Spleen (tissue), 11 donors: ENCODE measurements around the gene TMEM236. TPM values are rescaled to one million over a fixed set of nuclear protein-coding genes. Genes with fewer than 3 reads are reported as not detected.

Experiments used
- DNase-seq: peaks from one replicate; pipeline ENCODE4 v3.0.0-alpha.2; 2020
- H3K27ac ChIP-seq, 8 donors: fragments of 200-600 bp; sonication (generic) in 7 of 8; 1 replicate in 4 of 8; 2 replicates in 4 of 8; pipeline versions ENCODE4 v1.5.0 to v1.8.0; 2016 to 2021; ENCODE audit warnings: inconsistent platforms in 4 of 8, mild to moderate bottlenecking in 4 of 8, moderate library complexity in 1 of 8
- H3K27me3 ChIP-seq, 7 donors: fragments of 200-600 bp; sonication (generic) in 6 of 7; replicated peaks in 1 of 7; 1 replicate in 4 of 7; 2 replicates in 3 of 7; pipeline versions ENCODE4 v1.5.0 to v1.8.0; 2016 to 2021; ENCODE audit warnings: inconsistent platforms in 3 of 7, mild to moderate bottlenecking in 1 of 7
- H3K36me3 ChIP-seq, 6 donors: fragments of 200-600 bp; sonication (generic) in 5 of 6; 1 replicate in 4 of 6; 2 replicates in 2 of 6; pipeline versions ENCODE4 v1.5.0 to v1.8.0; 2016 to 2021; ENCODE audit warnings: inconsistent platforms in 2 of 6
- H3K4me1 ChIP-seq, 6 donors: fragments of 200-600 bp; sonication (generic) in 5 of 6; 1 replicate in 3 of 6; 2 replicates in 3 of 6; pipeline versions ENCODE4 v1.5.0 to v1.8.0; 2016 to 2021; ENCODE audit warnings: inconsistent platforms in 3 of 6
- H3K4me3 ChIP-seq, 8 donors: fragments of 200-600 bp; sonication (generic) in 7 of 8; 1 replicate in 4 of 8; 2 replicates in 4 of 8; pipeline versions ENCODE4 v1.5.0 to v1.8.0; 2016 to 2021; ENCODE audit warnings: inconsistent platforms in 4 of 8, mild to moderate bottlenecking in 4 of 8, moderate library complexity in 2 of 8
- H3K9me3 ChIP-seq, 8 donors: fragments of 200-600 bp; sonication (generic) in 7 of 8; 1 replicate in 4 of 8; 2 replicates in 4 of 8; pipeline versions ENCODE4 v1.5.0 to v1.8.0; 2016 to 2021; ENCODE audit warnings: inconsistent platforms in 4 of 8
- CTCF ChIP-seq, 11 experiments: fragments of 200-600 bp in 7 of 11; fragments of 450-650 bp in 4 of 11; sonication (generic) in 4 of 11; IDR thresholded peaks in 8 of 11; conservative IDR thresholded peaks in 3 of 11; 1 replicate in 7 of 11; 2 replicates in 4 of 11; pipeline versions ENCODE4 v1.4.0 to v1.8.0; 2016 to 2021; ENCODE audit warnings: antibody characterized with exemption in 11 of 11, inconsistent platforms in 4 of 11, mild to moderate bottlenecking in 1 of 11
- POLR2A ChIP-seq, 3 donors: fragments of 450-650 bp; IDR thresholded peaks; one replicate each; pipeline ENCODE4 v1.5.1; 2017; ENCODE audit warnings: antibody characterized with exemption in 3 of 3, mild to moderate bottlenecking in 1 of 3
- POLR2AphosphoS5 ChIP-seq, 3 donors: sonication (generic); formaldehyde crosslinking; IDR thresholded peaks; one replicate each; pipeline ENCODE4 v1.5.1; 2017; ENCODE audit warnings: antibody characterized with exemption in 3 of 3
- WGBS, 5 donors: extraction: QIAGEN DNeasy Blood & Tissue Kit in 3 of 5; methylation state at CpG; one replicate each; pipeline versions ENCODE4 v1.1.5 to v1.1.7; 2013 to 2018; 5-methylcytosine and 5-hydroxymethylcytosine counted together
- intact Hi-C: fragments of 100-400 bp; cut with DNase I; formaldehyde crosslinking; loops from one replicate; pipeline ENCODE4 v1.15.0; 2023; ENCODE audit warnings: low total_unique reads
- polyA plus RNA-seq, 3 donors: library from polyadenylated mRNA; stranded (reverse); fragments of 200-250 nt; gene quantifications; one replicate each; pipeline ENCODE4 v1.2.1, GENCODE V29; 2013
- total RNA-seq, 7 donors: library from RNA; depleted of rRNA in 3 of 7; stranded (reverse); fragments of >200 nt in 3 of 7; fragmentation: NEBNext Ultra II Directional in 4 of 7; extraction: Animal tissue kit (Norgen Biotek cat#: 25700) in 4 of 7; gene quantifications; one replicate each; pipeline versions ENCODE4 v1.1.0 to v1.2.1, GENCODE V29; 2016 to 2021
- donor health status: healthy with polysubstance abuse.
- donor health status: DM: no; HTN: no; CAD: no; lungs with moderate emphysema.
- donor health status: DM: no; HTN: no; CAD: no.
- donor health status: Bipolar disorder and iron deficiency.
- donor health status: healthy.
- donor health status: DM: no; HTN: no; CAD: no.
- donor health status: DM: yes; HTN: yes; CAD: no.

The TMEM236 gene
- total and polyA plus RNA-seq, 10 donors: 0.09 to 1.9 (median 0.62) TPM

GRCh38 chr10:17735166-17735941, 16.6 kb upstream of the TMEM236 start:
- TF ChIP-seq CTCF (IDR thresholded peaks at IDR 0.05 in 8 of 11, conservative IDR thresholded peaks at IDR 0.05 in 3 of 11) (no peak), POLR2AphosphoS5 (IDR thresholded peaks at IDR 0.05) (peak in 2 of 3 donors; percentile 32 to 71)
- H3K27me3 ChIP-seq: no peaks in the 10 kb centered on the region
- WGBS, 5 donors: 56 to 70% (median 60%) methylated on average over 15 of the region's 15 CpGs
- intact Hi-C loops: no loop called here
- H3K4me3 ChIP-seq: no peak overlapping the region
- peaks cover 0 to 25% (median 12%) of the 10 kb centered on the region in 6 donors for H3K4me1 ChIP-seq
- peak overlapping the region in 7 of 8 donors; percentile 7 to 70 (median 57) for H3K27ac ChIP-seq
- no peaks in the 10 kb centered on the region for H3K9me3 ChIP-seq
- no peak for DNase-seq
- H3K36me3 ChIP-seq: no peaks in the 10 kb centered on the region

GRCh38 chr10:17736223-17736622, 15.8 kb upstream of the TMEM236 start:
- WGBS, 5 donors: 89 to 100% (median 99%) methylated on average over 2 of the region's 2 CpGs
- Histone ChIP-seq H3K9me3 (no peaks in the 10 kb centered on the region), H3K36me3 (no peaks in the 10 kb centered on the region), H3K27ac (peak overlapping the region in 4 of 8 donors; percentile 57 to 70 (median 63)), H3K27me3 (no peaks in the 10 kb centered on the region), H3K4me3 (no peak overlapping the region), H3K4me1 (peaks cover 0 to 25% (median 12%) of the 10 kb centered on the region in 6 donors)
- DNase-seq: no peak
- intact Hi-C loops: no loop called here
- TF ChIP-seq POLR2AphosphoS5 (IDR thresholded peaks at IDR 0.05): no peak
- no peak for TF ChIP-seq POLR2A (IDR thresholded peaks at IDR 0.05)
- no peak for TF ChIP-seq CTCF (IDR thresholded peaks at IDR 0.05 in 8 of 11, conservative IDR thresholded peaks at IDR 0.05 in 3 of 11)

GRCh38 chr10:17737027-17737965, 14.7 kb upstream of the TMEM236 start:
- WGBS, 5 donors: 44 to 52% (median 49%) methylated on average over 12 of the region's 12 CpGs

More at GRCh38 chr10:17737027-17737965, 14.7 kb upstream of the TMEM236 start:
- Histone ChIP-seq H3K36me3 (no peaks in the 10 kb centered on the region), H3K4me3 (no peak overlapping the region), H3K27me3 (no peaks in the 10 kb centered on the region), H3K9me3 (no peaks in the 10 kb centered on the region), H3K27ac (no peak overlapping the region), H3K4me1 (peaks cover 0 to 25% (median 12%) of the 10 kb centered on the region in 6 donors)
- TF ChIP-seq POLR2A (IDR thresholded peaks at IDR 0.05) (no peak), POLR2AphosphoS5 (IDR thresholded peaks at IDR 0.05) (no peak), CTCF (IDR thresholded peaks at IDR 0.05 in 8 of 11, conservative IDR thresholded peaks at IDR 0.05 in 3 of 11) (peak in 9 of 11 experiments; percentile 25 to 59 (median 55))
- intact Hi-C loops: no loop called here
- no peak for DNase-seq
